ENCODE data around the gene CPLANE2. TPM values are rescaled to one million over a fixed set of nuclear protein-coding genes. Genes with fewer than 3 reads are reported as not detected.

The CPLANE2 gene
- total RNA-seq, 1 experiment from 2014 or later: 6.3 TPM

- no CpG with 5 or more reads among the region's 51 CpGs for WGBS (ENCODE audit: extremely low coverage, insufficient read length, low lambda C conversion rate)
- H3K9ac ChIP-seq (ENCODE audit: extremely low read depth, insufficient read length, low read length): peak overlapping the region; percentile 37
- peaks cover 33 to 45% of the 10 kb centered on the region in 2 experiments for H3K4me1 Mint-ChIP-seq
These were observed 29.4 kb downstream of the CPLANE2 start for GRCh38 chr1:16207318-16208269.

More at GRCh38 chr1:16207318-16208269, 29.4 kb downstream of the CPLANE2 start:
- Histone ChIP-seq H3K27me3 (ENCODE audit: insufficient read depth, low read length) (no peaks in the 10 kb centered on the region), H3K23ac (ENCODE audit: insufficient read length, low read depth, low read length) (no peak overlapping the region), H3K4me1 (ENCODE audit: insufficient read depth, low read length) (peaks cover 6% of the 10 kb centered on the region; the same call in 1 of the 2 replicates), H3K56ac (ENCODE audit: insufficient read length, low read depth, low read length) (no peak overlapping the region), H4K8ac (replicated peaks; ENCODE audit: insufficient read length, low read depth, low read length) (no peak overlapping the region), H3K79me2 (ENCODE audit: insufficient read depth, low read length) (no peaks in the 10 kb centered on the region; the same call in none of the 2 replicates), H3K23me2 (ENCODE audit: insufficient read length, low read depth, low read length, poor library complexity, severe bottlenecking) (peaks cover 18% of the 10 kb centered on the region), H3K18ac (ENCODE audit: insufficient read length, low read depth, low read length) (peak overlapping the region; percentile 6), H3K14ac (ENCODE audit: insufficient read depth, low read length) (peak overlapping the region; percentile 8; the same call in 1 of the 2 replicates), H2AK5ac (ENCODE audit: insufficient read length, low read length) (no peak overlapping the region), H3K79me1 (ENCODE audit: insufficient read depth, low read depth, low read length, poor library complexity, severe bottlenecking) (peaks cover 2% of the 10 kb centered on the region), H3T11ph (ENCODE audit: low read length) (no peak overlapping the region), H2BK5ac (ENCODE audit: insufficient read length, low read length) (no peak overlapping the region), H3K4me2 (ENCODE audit: insufficient read depth, insufficient read length, low read length) (peak overlapping the region; percentile 84), H3K4ac (ENCODE audit: low read depth, low read length) (no peak overlapping the region), H4K20me1 (ENCODE audit: control insufficient read depth, insufficient read depth, insufficient read length) (no peaks in the 10 kb centered on the region), H2BK120ac (ENCODE audit: low read depth, low read length, poor library complexity, severe bottlenecking) (no peak overlapping the region), H2BK15ac (ENCODE audit: low read depth, low read length) (no peak overlapping the region), H4K91ac (ENCODE audit: insufficient read length, low read depth, low read length) (no peak overlapping the region), H2AFZ (ENCODE audit: low read length) (no peak overlapping the region), H3K9me3 (ENCODE audit: control insufficient read depth, low read depth, low read length) (no peaks in the 10 kb centered on the region), H4K5ac (ENCODE audit: insufficient read length, low read depth, low read length) (no peak overlapping the region), H2BK20ac (ENCODE audit: low read depth, low read length, poor library complexity, severe bottlenecking) (no peak overlapping the region), H3K27ac (ENCODE audit: insufficient read length, low read depth, low read length) (no peak overlapping the region), H2BK12ac (ENCODE audit: insufficient read length, low read depth, low read length) (no peak overlapping the region)
- peak; percentile 57 for DNase-seq
- no peaks in the 10 kb centered on the region for H3K9me3 Mint-ChIP-seq
- H3K36me3 Mint-ChIP-seq (ENCODE audit: insufficient read depth in 1 of 3, low read depth in 3 of 3): peaks cover 9 to 27% (median 19%) of the 10 kb centered on the region in 3 experiments; a peak in 6 of 7 replicates
- no peak for TF ChIP-seq CTCF (conservative IDR thresholded peaks at IDR 0.05)
- peak overlapping the region; percentile 91 to 97 (median 97); a peak in 6 of 7 replicates for H3K27ac Mint-ChIP-seq
- H3K27me3 Mint-ChIP-seq (ENCODE audit: low read depth): no peaks in the 10 kb centered on the region
- peak overlapping the region; percentile 82 to 92 for H3K4me3 Mint-ChIP-seq

All from H9 (cell line).